Omental fat pad (tissue), 4 donors: Measurements from ENCODE around the gene TMEM260. TPM values are rescaled to one million over a fixed set of nuclear protein-coding genes. Genes with fewer than 3 reads are reported as not detected.

Experiments
- ATAC-seq: fragments of 150-250 bp; one replicate; pipeline ENCODE4 v1.9.1; 2016; ENCODE audit warnings: mild to moderate bottlenecking, moderate library complexity; ENCODE audit not compliant: low FRiP score
- DNase-seq: peaks from one replicate; pipeline ENCODE4 v3.0.0-alpha.2; 2019; ENCODE audit warnings: low spot score
- total RNA-seq, 4 donors: library from RNA; depleted of rRNA; stranded (reverse); fragments of >200 nt; gene quantifications; one replicate each; pipeline ENCODE4 v1.1.0, GENCODE V29; 2016
- TF ChIP-seq, protein P1 (sequence below), 3 donors: fragments of 450-650 bp; IDR thresholded peaks; one replicate each; pipeline ENCODE4 v1.5.1; 2016 to 2017; ENCODE audit warnings: antibody characterized with exemption in 3 of 3, mild to moderate bottlenecking in 3 of 3, moderate library complexity in 2 of 3

TMEM260 gene
- total RNA-seq, 4 donors from 2014 or later: 13.6 to 25.5 (median 14.7) TPM

DNA sequence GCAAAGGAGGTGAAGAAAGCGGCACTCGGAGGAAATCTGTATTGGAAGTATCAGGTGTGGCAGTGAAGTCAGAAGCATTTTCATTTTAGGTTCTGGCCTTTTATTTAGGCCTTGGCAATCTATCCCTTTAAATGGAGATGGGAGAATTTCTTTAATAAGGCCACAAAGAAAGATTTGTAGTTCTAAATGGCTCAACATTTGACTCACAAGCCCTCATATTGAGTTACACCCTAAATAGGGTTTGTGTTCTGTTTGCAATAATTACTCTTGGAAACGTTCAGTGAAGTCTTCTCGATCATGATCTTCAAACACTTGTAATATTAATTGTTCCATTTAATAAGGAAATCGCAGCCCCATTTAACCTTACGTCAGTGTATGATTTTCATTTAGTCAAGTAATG, 25.3 kb upstream of the TMEM260 start:
- no peak for ATAC-seq
- TF ChIP-seq, protein P1, sequence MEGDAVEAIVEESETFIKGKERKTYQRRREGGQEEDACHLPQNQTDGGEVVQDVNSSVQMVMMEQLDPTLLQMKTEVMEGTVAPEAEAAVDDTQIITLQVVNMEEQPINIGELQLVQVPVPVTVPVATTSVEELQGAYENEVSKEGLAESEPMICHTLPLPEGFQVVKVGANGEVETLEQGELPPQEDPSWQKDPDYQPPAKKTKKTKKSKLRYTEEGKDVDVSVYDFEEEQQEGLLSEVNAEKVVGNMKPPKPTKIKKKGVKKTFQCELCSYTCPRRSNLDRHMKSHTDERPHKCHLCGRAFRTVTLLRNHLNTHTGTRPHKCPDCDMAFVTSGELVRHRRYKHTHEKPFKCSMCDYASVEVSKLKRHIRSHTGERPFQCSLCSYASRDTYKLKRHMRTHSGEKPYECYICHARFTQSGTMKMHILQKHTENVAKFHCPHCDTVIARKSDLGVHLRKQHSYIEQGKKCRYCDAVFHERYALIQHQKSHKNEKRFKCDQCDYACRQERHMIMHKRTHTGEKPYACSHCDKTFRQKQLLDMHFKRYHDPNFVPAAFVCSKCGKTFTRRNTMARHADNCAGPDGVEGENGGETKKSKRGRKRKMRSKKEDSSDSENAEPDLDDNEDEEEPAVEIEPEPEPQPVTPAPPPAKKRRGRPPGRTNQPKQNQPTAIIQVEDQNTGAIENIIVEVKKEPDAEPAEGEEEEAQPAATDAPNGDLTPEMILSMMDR (IDR thresholded peaks at IDR 0.05): no peak
- no peak for DNase-seq

DNA sequence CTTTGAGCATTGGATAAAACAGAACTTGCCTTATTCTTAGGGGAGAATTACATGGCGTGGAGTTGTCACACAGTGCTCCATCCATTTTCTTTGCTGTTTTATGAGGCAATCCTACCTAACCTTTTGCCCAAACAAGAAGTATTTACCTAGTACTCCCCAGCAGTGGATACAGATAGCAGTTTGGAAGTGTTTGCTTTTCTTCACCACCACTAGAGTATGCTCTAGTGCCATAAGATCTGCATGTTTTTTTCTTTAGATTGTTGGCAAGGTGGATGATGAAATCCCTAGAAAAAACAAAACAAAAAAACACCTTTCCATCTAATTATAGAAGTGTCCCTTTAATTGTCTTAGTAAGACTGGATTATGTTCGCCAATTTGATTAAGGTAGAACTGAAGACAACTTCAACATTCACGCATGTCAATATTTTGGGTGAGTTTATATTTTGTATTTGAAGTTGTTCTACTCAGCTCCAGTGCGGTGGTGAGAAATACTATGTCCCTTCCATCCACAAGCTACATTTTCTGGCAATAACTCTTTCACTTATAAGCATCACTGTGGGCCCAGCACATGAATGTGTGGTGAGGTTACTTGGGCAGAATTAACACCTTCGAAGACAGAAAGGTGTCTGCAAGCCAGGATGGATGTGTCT, 23.6 kb upstream of the TMEM260 start:
- DNase-seq (no peak), ATAC-seq (no peak)
- TF ChIP-seq, protein P1 (IDR thresholded peaks at IDR 0.05): no peak

DNA sequence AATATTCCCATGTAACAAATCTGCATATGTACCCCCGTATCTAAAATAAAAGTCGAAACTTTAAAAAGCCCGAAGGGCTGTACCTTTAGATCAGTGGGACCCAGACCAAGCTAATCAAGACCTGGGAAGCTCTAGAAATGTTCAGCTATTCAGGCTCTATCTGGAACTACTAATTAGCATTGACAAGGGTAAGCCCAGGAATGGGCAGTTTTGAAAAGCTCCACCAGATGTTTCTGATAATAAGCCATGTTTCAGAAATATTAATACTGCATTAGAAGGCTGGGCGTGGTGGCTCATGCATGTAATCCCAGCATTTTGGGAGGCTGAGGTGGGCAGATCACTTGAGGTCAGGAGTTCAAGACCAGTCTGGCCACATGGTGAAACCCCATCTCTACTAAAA, 20.4 kb upstream of the TMEM260 start:
- DNase-seq (no peak), ATAC-seq (no peak)
- TF ChIP-seq, protein P1 (IDR thresholded peaks at IDR 0.05): no peak

DNA sequence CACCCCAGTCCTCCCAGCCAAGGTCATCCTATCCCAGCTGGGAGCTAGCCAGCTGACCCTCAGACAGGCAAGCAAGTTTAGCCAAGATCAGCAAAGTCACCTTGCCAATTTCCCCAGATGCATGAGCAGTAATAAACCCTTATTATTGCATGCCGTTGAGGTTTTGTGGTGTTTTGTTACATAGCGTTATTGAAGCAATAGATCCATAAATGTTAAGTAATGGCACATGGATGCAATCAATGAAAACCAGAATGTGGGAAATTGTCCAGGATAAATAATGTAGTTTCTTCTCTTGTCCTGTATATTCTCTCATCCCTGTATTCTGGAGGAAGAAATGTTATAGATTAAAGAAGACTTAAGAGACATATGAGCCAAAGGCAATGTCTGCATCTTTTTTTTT, 18.0 kb upstream of the TMEM260 start:
- TF ChIP-seq, protein P1 (IDR thresholded peaks at IDR 0.05): no peak
- ATAC-seq (no peak), DNase-seq (no peak)

DNA sequence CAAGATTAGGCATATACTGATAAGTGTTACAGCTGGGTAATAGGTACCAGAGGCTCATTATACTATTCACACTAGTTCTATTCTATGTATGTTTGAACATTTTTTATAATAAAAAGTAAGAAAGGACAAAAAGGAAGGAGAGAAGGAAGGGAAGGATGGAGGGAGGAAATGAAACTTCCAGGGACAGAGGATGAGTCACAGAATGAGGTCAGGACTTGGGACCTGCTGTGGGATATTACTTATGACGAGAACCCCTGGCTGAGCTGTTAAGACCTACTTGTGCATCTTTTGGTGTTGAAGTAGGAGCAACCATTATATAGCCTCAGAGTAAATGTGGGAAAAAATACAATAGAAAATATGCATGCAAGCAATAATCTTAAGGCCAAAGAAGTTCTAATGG, 16.7 kb upstream of the TMEM260 start:
- DNase-seq (no peak), ATAC-seq (no peak)
- TF ChIP-seq, protein P1 (IDR thresholded peaks at IDR 0.05): no peak

DNA sequence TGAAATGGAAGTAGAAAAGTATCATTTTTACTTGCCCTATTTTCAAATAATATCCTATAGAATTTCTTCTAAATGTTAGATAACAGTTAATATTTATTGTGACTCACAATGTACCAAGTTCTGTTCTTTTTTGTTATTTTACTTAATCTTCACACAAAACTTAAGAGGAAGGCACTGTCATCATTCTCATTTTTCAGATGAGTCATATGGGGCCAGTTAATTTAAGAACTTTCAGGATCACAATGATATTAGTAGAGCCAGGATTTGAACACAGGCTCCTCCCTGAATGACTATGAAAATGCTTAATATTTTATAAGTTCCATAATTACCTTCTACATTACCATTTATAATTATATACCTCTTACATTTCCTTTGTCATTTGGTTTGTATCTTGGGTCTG, 10.4 kb upstream of the TMEM260 start:
- DNase-seq (no peak), ATAC-seq (no peak)
- TF ChIP-seq, protein P1 (IDR thresholded peaks at IDR 0.05): no peak

DNA sequence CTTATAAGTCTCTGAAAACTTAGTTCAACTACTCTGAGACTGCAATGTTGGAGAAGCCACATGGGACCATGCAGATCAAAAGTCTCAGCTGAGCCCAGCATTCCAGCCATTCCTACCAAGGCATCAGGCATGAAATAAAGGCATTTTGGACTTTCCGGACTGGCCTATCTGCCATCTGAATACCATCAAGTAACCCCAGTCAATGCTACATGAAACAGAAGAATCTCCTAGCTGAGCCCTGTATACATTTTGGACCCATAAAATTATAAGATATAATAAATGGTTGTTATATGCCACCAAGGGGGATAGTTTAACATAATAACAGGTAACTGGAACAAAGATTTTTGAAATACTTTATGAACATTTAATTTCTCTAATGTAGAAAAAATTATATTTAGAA, 9.3 kb upstream of the TMEM260 start:
- TF ChIP-seq, protein P1 (IDR thresholded peaks at IDR 0.05): no peak
- DNase-seq: no peak
- no peak for ATAC-seq
